ENCODE results near the gene TP53BP2.

GRCh38 chr1:223754681-223755431 lies 90.9 kb downstream of the TP53BP2 start:
- TF ChIP-seq CTCF (IDR thresholded peaks at IDR 0.05), result no peak
- no peak for TF ChIP-seq POLR2A (IDR thresholded peaks at IDR 0.05)
